Activated gamma-delta T cell (primary cell): Measurements from ENCODE around the gene KSR2.

Source experiments
- DNase-seq: peaks from one replicate; lab custom pipeline; 2025; lab: John Stamatoyannopoulos, UW

Gene KSR2

GRCh38 chr12:117530796-117531195, 438.0 kb downstream of the KSR2 start:
- DNase-seq: no peak

- DNase-seq: no peak
Measured at GRCh38 chr12:117528538-117528937, 440.3 kb downstream of the KSR2 start.

- DNase-seq: no peak
Measured at GRCh38 chr12:117527479-117527855, 441.3 kb downstream of the KSR2 start.

GRCh38 chr12:117526757-117527478, 441.9 kb downstream of the KSR2 start:
- no peak for DNase-seq

- no peak for DNase-seq
Measured at GRCh38 chr12:117525766-117526165, 443.0 kb downstream of the KSR2 start.

- no peak for DNase-seq
Measured at GRCh38 chr12:117524806-117525205, 444.0 kb downstream of the KSR2 start.

- DNase-seq: no peak
Measured at GRCh38 chr12:117523971-117524370, 444.8 kb downstream of the KSR2 start.

- no peak for DNase-seq
Measured at GRCh38 chr12:117522559-117522958, 446.2 kb downstream of the KSR2 start.

- no peak for DNase-seq
Measured at GRCh38 chr12:117521867-117522266, 446.9 kb downstream of the KSR2 start.

- no peak for DNase-seq
Measured at GRCh38 chr12:117521346-117521745, 447.4 kb downstream of the KSR2 start.

- no peak for DNase-seq
Measured at GRCh38 chr12:117518594-117519270, 450.1 kb downstream of the KSR2 start.

GRCh38 chr12:117517219-117517739, 451.5 kb downstream of the KSR2 start:
- DNase-seq: no peak

- DNase-seq: no peak
Measured at GRCh38 chr12:117516034-117516433, 452.8 kb downstream of the KSR2 start.

GRCh38 chr12:117514016-117514415, 454.8 kb downstream of the KSR2 start:
- no peak for DNase-seq

- DNase-seq: no peak
Measured at GRCh38 chr12:117513353-117513752, 455.4 kb downstream of the KSR2 start.

GRCh38 chr12:117508468-117508867, 460.3 kb downstream of the KSR2 start:
- DNase-seq: no peak

GRCh38 chr12:117507548-117507947, 461.2 kb downstream of the KSR2 start:
- no peak for DNase-seq

GRCh38 chr12:117506333-117506732, 462.5 kb downstream of the KSR2 start:
- DNase-seq: no peak

GRCh38 chr12:117502633-117503032, 466.2 kb downstream of the KSR2 start:
- DNase-seq: no peak

GRCh38 chr12:117502233-117502632, 466.6 kb downstream of the KSR2 start:
- DNase-seq: no peak

- no peak for DNase-seq
Measured at GRCh38 chr12:117501076-117501869, 467.5 kb downstream of the KSR2 start.

- DNase-seq: no peak
Measured at GRCh38 chr12:117499759-117500485, 468.9 kb downstream of the KSR2 start.
